Measurements from ENCODE around the gene KCNJ6. TPM values are rescaled to one million over a fixed set of nuclear protein-coding genes. Genes with fewer than 3 reads are reported as not detected.

The KCNJ6 gene
- total RNA-seq, 1 donor = 0.36 TPM

GRCh38 chr21:37699024-37699775, 217.1 kb downstream of the KCNJ6 start:
- TF ChIP-seq, protein P1, sequence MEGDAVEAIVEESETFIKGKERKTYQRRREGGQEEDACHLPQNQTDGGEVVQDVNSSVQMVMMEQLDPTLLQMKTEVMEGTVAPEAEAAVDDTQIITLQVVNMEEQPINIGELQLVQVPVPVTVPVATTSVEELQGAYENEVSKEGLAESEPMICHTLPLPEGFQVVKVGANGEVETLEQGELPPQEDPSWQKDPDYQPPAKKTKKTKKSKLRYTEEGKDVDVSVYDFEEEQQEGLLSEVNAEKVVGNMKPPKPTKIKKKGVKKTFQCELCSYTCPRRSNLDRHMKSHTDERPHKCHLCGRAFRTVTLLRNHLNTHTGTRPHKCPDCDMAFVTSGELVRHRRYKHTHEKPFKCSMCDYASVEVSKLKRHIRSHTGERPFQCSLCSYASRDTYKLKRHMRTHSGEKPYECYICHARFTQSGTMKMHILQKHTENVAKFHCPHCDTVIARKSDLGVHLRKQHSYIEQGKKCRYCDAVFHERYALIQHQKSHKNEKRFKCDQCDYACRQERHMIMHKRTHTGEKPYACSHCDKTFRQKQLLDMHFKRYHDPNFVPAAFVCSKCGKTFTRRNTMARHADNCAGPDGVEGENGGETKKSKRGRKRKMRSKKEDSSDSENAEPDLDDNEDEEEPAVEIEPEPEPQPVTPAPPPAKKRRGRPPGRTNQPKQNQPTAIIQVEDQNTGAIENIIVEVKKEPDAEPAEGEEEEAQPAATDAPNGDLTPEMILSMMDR (IDR thresholded peaks at IDR 0.05; ENCODE audit: extremely low read depth, low read depth, low read length) = no peak
- Histone ChIP-seq H3K4me2 (ENCODE audit: insufficient read depth, low read length) (no peak overlapping the region), H3K27me3 (ENCODE audit: insufficient read depth, low read length) (peaks cover 46% of the 10 kb centered on the region), H3K4me1 (ENCODE audit: insufficient read depth, low read length) (no peaks in the 10 kb centered on the region), H3K36me3 (ENCODE audit: insufficient read depth, low read length) (no peaks in the 10 kb centered on the region), H3K4me3 (ENCODE audit: insufficient read depth, low read length) (no peak overlapping the region), H3K79me2 (ENCODE audit: insufficient read depth, low read length) (no peaks in the 10 kb centered on the region), H2AFZ (ENCODE audit: low read length) (no peak overlapping the region), H4K20me1 (ENCODE audit: insufficient read depth, low read length) (no peaks in the 10 kb centered on the region), H3K27ac (ENCODE audit: low read depth, low read length) (no peak overlapping the region), H3K9me3 (ENCODE audit: low read depth, low read length) (no peaks in the 10 kb centered on the region)
- no peak for DNase-seq (ENCODE audit: insufficient read length, low spot score, missing footprints)

DNA sequence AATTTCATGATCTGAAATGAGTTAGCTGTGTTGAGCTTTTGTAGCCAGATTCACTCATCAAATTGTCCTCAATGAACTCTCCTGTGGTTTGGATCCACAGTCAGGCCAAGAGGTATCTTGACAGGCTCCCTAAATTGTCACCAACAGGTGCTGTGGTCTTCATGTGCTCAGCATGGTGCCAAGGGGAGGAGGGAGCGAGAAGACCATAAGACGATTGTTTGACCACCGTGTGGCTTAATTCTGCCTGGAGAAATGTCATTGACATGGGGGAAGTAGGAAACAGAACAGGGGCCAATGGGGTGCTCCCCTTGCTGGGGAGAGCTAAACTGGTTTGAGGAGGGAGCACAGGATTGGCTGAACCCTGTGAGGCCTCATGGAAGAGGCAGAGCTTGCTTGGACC, 219.3 kb downstream of the KCNJ6 start:
- Histone ChIP-seq H3K4me1 (ENCODE audit: insufficient read depth, low read length) (no peaks in the 10 kb centered on the region), H3K36me3 (ENCODE audit: insufficient read depth, low read length) (no peaks in the 10 kb centered on the region), H2AFZ (ENCODE audit: low read length) (no peak overlapping the region), H3K27ac (ENCODE audit: low read depth, low read length) (no peak overlapping the region), H3K79me2 (ENCODE audit: insufficient read depth, low read length) (no peaks in the 10 kb centered on the region), H3K9me3 (ENCODE audit: low read depth, low read length) (no peaks in the 10 kb centered on the region), H4K20me1 (ENCODE audit: insufficient read depth, low read length) (no peaks in the 10 kb centered on the region), H3K27me3 (ENCODE audit: insufficient read depth, low read length) (peaks cover 53% of the 10 kb centered on the region), H3K4me2 (ENCODE audit: insufficient read depth, low read length) (no peak overlapping the region), H3K4me3 (ENCODE audit: insufficient read depth, low read length) (no peak overlapping the region)
- TF ChIP-seq, protein P1 (IDR thresholded peaks at IDR 0.05; ENCODE audit: extremely low read depth, low read depth, low read length) = no peak
- DNase-seq (ENCODE audit: insufficient read length, low spot score, missing footprints) = no peak

- H3K4me2 ChIP-seq (ENCODE audit: insufficient read depth, low read length) = no peak overlapping the region
- no peaks in the 10 kb centered on the region for H3K79me2 ChIP-seq (ENCODE audit: insufficient read depth, low read length)
- no peak overlapping the region for H3K27ac ChIP-seq (ENCODE audit: low read depth, low read length)
- H4K20me1 ChIP-seq (ENCODE audit: insufficient read depth, low read length) = no peaks in the 10 kb centered on the region
- TF ChIP-seq, protein P1 (IDR thresholded peaks at IDR 0.05; ENCODE audit: extremely low read depth, low read depth, low read length) = no peak
- no peaks in the 10 kb centered on the region for H3K9me3 ChIP-seq (ENCODE audit: low read depth, low read length)
- no peaks in the 10 kb centered on the region for H3K36me3 ChIP-seq (ENCODE audit: insufficient read depth, low read length)
- H2AFZ ChIP-seq (ENCODE audit: low read length) = no peak overlapping the region
- H3K4me3 ChIP-seq (ENCODE audit: insufficient read depth, low read length) = no peak overlapping the region
- H3K27me3 ChIP-seq (ENCODE audit: insufficient read depth, low read length) = peaks cover 56% of the 10 kb centered on the region
- no peak for DNase-seq (ENCODE audit: insufficient read length, low spot score, missing footprints)
- H3K4me1 ChIP-seq (ENCODE audit: insufficient read depth, low read length) = no peaks in the 10 kb centered on the region
These were observed 221.1 kb downstream of the KCNJ6 start for GRCh38 chr21:37695111-37695510.

DNA sequence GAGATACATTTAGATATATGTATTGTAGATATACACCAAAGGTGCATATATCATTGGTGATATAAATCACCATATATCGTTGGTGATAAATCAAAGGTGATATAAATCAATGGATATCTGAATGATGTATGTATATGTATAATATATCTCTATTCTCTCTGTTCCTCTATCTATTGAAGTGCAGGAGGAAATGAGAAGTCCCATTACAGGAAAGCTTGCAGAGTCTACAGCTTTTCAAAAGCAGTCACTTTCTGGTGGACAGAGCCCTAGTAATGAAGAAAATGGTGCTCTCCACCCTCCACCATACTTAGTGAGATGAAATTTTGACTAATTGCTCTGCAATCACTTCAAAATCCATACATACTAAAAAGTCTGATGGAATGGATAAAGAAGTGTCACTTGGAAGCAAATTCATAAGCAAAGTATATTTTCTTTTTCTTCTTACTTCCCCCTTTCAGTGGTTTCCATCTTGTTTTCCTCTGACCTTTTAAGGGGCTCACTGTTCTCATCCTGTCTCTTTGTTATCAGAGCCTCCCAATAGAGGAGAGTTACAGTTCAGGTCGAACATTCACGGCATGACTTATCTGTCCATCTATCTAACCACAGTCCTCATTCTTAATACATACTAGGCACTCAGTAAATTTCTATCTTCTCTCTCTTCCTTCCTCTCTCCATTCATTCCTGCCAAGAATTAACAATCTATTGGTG, 227.2 kb downstream of the KCNJ6 start:
- Histone ChIP-seq H3K9me3 (ENCODE audit: low read depth, low read length) (no peaks in the 10 kb centered on the region), H3K27ac (ENCODE audit: low read depth, low read length) (no peak overlapping the region), H4K20me1 (ENCODE audit: insufficient read depth, low read length) (no peaks in the 10 kb centered on the region), H3K4me1 (ENCODE audit: insufficient read depth, low read length) (no peaks in the 10 kb centered on the region), H3K4me2 (ENCODE audit: insufficient read depth, low read length) (no peak overlapping the region), H3K27me3 (ENCODE audit: insufficient read depth, low read length) (peaks cover 42% of the 10 kb centered on the region), H3K36me3 (ENCODE audit: insufficient read depth, low read length) (no peaks in the 10 kb centered on the region), H3K4me3 (ENCODE audit: insufficient read depth, low read length) (no peak overlapping the region), H3K79me2 (ENCODE audit: insufficient read depth, low read length) (no peaks in the 10 kb centered on the region), H2AFZ (ENCODE audit: low read length) (no peak overlapping the region)
- no peak for DNase-seq (ENCODE audit: insufficient read length, low spot score, missing footprints)
- TF ChIP-seq, protein P1 (IDR thresholded peaks at IDR 0.05; ENCODE audit: extremely low read depth, low read depth, low read length) = no peak
